ENCODE data around the gene ARIH1.
"Not testable (repeated sequence)": the region's sequence is repeated elsewhere in the genome, so short reads cannot be mapped to it uniquely, and the experiment has no call there.

The ARIH1 gene

DNA sequence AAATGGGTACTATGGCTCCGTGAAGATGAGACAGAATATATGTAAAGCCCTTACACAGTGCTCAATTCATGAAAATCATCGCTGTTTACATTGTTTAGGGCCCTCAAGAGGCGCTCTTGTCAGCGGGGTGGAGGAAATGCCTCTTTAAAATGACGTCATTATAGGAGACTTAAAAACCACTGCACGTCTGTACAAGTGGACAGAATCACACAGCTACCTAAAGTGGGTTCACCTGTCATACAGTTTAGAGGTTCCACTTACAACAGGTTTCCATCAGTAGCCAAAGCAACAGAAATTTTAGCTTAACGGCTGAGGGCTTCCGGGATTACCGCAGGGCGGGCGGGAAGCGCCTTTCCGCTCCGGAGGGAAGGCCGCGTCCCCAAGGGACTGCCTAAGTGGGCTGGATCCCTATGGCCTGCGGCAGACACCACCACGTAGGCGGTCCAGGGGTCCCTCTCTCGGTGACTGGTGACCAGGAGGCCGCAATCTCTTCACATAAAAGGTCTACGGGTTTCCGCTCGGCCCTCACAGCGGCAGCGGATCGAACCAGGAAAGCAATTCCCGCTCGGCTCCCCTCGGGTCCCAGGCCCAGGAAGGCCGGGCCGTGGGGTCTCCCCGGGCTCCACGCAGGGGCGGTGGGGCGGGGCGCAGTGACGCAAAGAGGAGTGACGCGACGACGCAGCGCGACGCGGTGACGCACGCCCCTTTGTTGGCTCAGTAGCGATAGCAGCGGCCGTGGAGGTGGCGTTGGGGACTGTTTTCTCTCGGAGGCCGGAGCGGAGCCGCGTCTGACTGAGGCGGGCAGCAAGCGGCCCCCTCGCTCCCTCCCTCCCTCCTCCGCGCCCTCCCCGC, at the start of gene ARIH1:
TSS of gene ARIH1 (plus strand) at position 717 of the 852 bp plus-strand sequence. CDS start 310 bp downstream, outside the sequence.
- peak; percentile 82 for DNase-seq (ENCODE audit: low spot score)

DNA sequence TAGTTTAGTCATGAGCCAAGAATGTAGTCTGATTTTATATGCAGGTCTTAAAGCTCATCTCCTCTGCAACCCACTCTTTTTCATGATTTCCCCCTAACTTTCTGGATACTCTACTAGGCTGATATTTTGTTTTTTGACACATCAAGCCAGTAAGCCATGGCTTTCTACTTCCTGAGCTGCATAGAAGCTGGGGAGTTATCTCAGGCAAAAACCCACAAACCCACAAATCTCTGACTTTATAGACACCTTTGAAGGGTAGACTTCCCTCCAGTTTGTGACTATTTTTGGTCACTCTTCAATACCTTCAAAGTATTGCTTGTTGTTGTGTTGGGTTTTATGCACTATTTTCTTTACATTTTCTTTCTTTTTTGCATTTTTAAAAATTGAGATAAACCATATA, 47.4 kb upstream of the ARIH1 start:
- no peak for DNase-seq (ENCODE audit: low spot score)

GRCh38 chr15:72437650-72438316, 36.3 kb upstream of the ARIH1 start:
- DNase-seq (ENCODE audit: low spot score) = no peak

DNA sequence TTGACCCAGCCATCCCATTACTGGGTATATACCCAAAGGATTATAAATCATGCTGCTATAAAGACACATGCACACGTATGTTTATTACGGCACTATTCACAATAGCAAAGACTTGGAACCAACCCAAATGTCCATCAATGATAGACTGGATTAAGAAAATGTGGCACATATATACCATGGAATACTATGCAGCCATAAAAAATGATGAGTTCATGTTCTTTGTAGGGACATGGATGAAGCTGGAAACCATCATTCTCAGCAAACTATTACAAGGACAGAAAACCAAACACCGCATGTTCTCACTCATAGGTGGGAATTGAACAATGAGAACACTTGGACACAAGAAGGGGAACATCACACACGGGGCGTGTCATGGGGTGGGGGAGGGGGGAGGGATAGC, 31.3 kb upstream of the ARIH1 start:
- not testable (repeated sequence) for DNase-seq (ENCODE audit: low spot score)

- DNase-seq (ENCODE audit: low spot score) = no peak
These were observed 28.7 kb upstream of the ARIH1 start for GRCh38 chr15:72445426-72445825.

- no peak for DNase-seq (ENCODE audit: low spot score)
These were observed 23.3 kb upstream of the ARIH1 start for GRCh38 chr15:72450805-72451204.

DNA sequence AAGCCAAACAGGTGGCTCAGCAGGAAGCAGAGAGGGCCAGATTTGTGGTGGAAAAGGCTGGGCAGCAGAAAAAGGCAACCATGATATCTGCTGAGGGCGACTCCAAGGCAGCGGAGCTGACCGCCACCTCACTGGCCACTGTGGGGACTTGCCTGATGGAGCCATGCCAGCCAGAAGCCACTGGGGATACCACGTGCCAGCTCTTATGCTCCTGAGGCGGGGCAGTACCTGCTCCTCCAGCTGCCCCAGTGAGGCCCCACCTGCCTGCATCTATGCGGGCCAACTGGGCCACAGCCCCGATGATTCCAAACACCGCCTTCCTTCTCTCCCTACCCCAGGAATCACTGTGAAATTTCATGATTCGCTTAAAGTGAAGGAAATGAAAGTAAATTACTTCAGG, 22.9 kb upstream of the ARIH1 start:
- no peak for DNase-seq (ENCODE audit: low spot score)

GRCh38 chr15:72456684-72457083, 17.4 kb upstream of the ARIH1 start:
- DNase-seq (ENCODE audit: low spot score) = no peak

GRCh38 chr15:72460402-72460801, 13.7 kb upstream of the ARIH1 start:
- DNase-seq (ENCODE audit: low spot score) = no peak

GRCh38 chr15:72463702-72464101, 10.4 kb upstream of the ARIH1 start:
- DNase-seq (ENCODE audit: low spot score) = no peak

DNA sequence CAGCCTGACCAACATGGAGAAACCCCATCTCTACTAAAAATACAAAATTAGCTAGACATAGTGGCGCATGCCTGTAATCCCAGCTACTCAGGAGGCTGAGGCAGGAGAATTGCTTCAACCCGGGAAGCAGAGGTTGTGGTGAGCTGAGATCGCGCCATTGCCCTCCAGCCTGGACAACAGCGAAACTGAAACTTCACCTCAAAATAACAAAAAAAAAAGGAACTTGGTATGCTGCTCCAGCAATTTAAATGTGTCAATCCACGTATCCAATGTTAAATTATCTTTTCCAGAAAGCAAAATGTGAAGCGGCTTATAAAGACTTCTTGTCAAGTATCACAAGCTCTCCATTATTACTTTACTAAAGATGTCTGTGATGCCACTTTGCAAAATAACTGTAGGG, 9.9 kb upstream of the ARIH1 start:
- DNase-seq (ENCODE audit: low spot score) = no peak

- DNase-seq (ENCODE audit: low spot score) = no peak
These were observed 6.0 kb upstream of the ARIH1 start for GRCh38 chr15:72468103-72468502.

GRCh38 chr15:72472992-72473610, 1.0 kb upstream of the ARIH1 start:
- DNase-seq (ENCODE audit: low spot score) = no peak

DNA sequence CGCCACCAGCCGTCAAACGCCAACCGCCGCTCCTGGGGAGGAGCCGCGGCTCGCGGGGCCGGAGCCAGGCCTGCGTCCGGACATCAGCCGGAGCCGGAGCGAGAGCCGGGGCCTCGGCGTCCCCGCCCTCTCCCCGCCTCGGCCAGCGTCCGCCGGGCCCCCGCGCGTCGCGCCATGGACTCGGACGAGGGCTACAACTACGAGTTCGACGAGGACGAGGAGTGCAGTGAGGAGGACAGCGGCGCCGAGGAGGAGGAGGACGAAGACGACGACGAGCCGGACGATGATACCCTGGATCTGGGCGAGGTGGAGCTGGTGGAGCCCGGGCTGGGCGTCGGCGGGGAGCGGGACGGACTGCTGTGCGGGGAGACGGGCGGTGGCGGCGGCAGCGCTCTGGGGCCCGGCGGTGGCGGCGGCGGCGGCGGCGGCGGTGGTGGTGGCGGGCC, 359 bp downstream of the ARIH1 start:
- no peak for DNase-seq (ENCODE audit: low spot score)

- DNase-seq (ENCODE audit: low spot score) = peak; percentile 70
These were observed 940 bp downstream of the ARIH1 start for GRCh38 chr15:72474912-72475628.

DNA sequence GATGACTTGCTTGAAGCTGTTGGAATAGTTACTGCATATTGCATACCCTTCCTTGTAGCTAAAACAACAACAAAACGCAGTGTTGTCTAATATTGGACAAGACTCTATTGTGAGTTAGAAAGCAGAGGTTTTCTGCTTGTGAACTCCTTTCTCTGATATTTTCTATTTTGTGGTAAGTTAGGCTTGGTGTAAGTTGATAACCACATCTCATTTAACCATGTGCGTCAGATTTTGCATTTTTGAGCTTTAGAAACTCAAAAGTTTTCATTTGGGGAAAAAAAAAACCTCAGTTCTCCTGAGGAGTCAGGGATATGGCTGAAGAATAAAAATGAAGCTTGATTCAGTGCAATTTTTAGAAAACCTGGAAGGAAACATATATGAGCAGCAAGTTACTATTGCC, 1.5 kb downstream of the ARIH1 start:
- no peak for DNase-seq (ENCODE audit: low spot score)

- not testable (repeated sequence) for DNase-seq (ENCODE audit: low spot score)
These were observed 2.2 kb downstream of the ARIH1 start for GRCh38 chr15:72476330-72476729.

- DNase-seq (ENCODE audit: low spot score) = no peak
These were observed 7.0 kb downstream of the ARIH1 start for GRCh38 chr15:72481015-72481659.

- DNase-seq (ENCODE audit: low spot score) = no peak
These were observed 8.1 kb downstream of the ARIH1 start for GRCh38 chr15:72482275-72482674.

DNA sequence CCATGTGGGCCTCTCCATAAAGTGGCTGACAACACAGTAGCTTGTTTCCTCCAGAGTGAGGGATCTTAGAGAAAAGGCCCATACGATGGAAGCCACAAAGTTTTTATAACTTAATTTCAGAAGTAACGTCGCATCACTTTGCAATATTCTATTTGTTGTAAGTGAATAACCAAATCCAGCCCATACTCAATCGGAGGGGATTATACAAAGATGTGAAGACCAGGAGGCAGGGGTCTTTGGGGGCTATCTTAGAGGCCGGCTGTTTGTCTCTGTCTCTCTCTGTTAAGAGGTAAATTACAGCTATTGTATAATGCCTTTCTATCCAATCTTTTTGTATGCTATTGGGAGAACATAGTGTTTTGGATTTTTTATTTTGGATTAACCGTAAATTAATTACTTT, 9.1 kb downstream of the ARIH1 start:
- no peak for DNase-seq (ENCODE audit: low spot score)

GRCh38 chr15:72486144-72486543, 12.0 kb downstream of the ARIH1 start:
- DNase-seq (ENCODE audit: low spot score) = no peak
